Stimulated activated CD4-positive, alpha-beta T cell treated with anti-CD3 and anti-CD28 coated beads, TNF-alpha, amount 100 ng/mL, for 24 hours (primary cell): ENCODE measurements around the gene ERGIC1.
"Not testable (repeated sequence)": the region's sequence is repeated elsewhere in the genome, so short reads cannot be mapped to it uniquely, and the experiment has no call there.

ENCODE experiments used
- DNase-seq, 3 experiments: peaks; one replicate each; pipeline ENCODE4 v3.0.0-alpha.2; 2020; ENCODE audit warnings: low read depth in 3 of 3

Gene ERGIC1

GRCh38 chr5:172833686-172834414 lies at the start of gene ERGIC1:
TSS of gene ERGIC1 (plus strand) at chr5:172834251. CDS start at chr5:172834414, 163 bp downstream.
- peak; percentile 32 to 63 (median 45) for DNase-seq

GRCh38 chr5:172785429-172786088 lies 48.5 kb upstream of the ERGIC1 start:
- no peak for DNase-seq

- no peak for DNase-seq
Measured at GRCh38 chr5:172786736-172787462, 47.2 kb upstream of the ERGIC1 start.

- DNase-seq = not testable (repeated sequence)
Measured at GRCh38 chr5:172787538-172787937, 46.5 kb upstream of the ERGIC1 start.

GRCh38 chr5:172788771-172789686 lies 45.0 kb upstream of the ERGIC1 start:
- DNase-seq = no peak

- no peak for DNase-seq
Measured at GRCh38 chr5:172789687-172790495, 44.2 kb upstream of the ERGIC1 start.

GRCh38 chr5:172790496-172790889 lies 43.6 kb upstream of the ERGIC1 start:
- no peak for DNase-seq

GRCh38 chr5:172791286-172791685 lies 42.8 kb upstream of the ERGIC1 start:
- no peak for DNase-seq

- no peak for DNase-seq
Measured at GRCh38 chr5:172791726-172792445, 42.2 kb upstream of the ERGIC1 start.

GRCh38 chr5:172792701-172793570 lies 41.1 kb upstream of the ERGIC1 start:
- DNase-seq = no peak

GRCh38 chr5:172793577-172794488 lies 40.2 kb upstream of the ERGIC1 start:
- DNase-seq = no peak

GRCh38 chr5:172795318-172795977 lies 38.6 kb upstream of the ERGIC1 start:
- no peak for DNase-seq

GRCh38 chr5:172796306-172796705 lies 37.7 kb upstream of the ERGIC1 start:
- no peak for DNase-seq

GRCh38 chr5:172797771-172798191 lies 36.3 kb upstream of the ERGIC1 start:
- no peak for DNase-seq

GRCh38 chr5:172798422-172799215 lies 35.4 kb upstream of the ERGIC1 start:
- no peak for DNase-seq

- no peak for DNase-seq
Measured at GRCh38 chr5:172799416-172799815, 34.6 kb upstream of the ERGIC1 start.
